WTC11 (cell line): ENCODE results near the gene PRR30.

Experiments used
- CREB1 ChIP-seq: sonication (generic); formaldehyde crosslinking; IDR thresholded peaks from 2 replicates; pipeline ENCODE4 v1.8.0; 2023; ENCODE audit warnings: mild to moderate bottlenecking, missing genetic modification reagents
- FOXP1 ChIP-seq: sonication (generic); formaldehyde crosslinking; IDR thresholded peaks from 2 replicates; pipeline ENCODE4 v1.8.0; 2022; ENCODE audit warnings: missing genetic modification reagents, mild to moderate bottlenecking, moderate library complexity, borderline replicate concordance
- IRF2 ChIP-seq: sonication (generic); formaldehyde crosslinking; IDR thresholded peaks from 2 replicates; pipeline ENCODE4 v1.8.0; 2022; ENCODE audit warnings: low read depth, missing genetic modification reagents, borderline replicate concordance
- RELA ChIP-seq: sonication (generic); formaldehyde crosslinking; IDR thresholded peaks from 2 replicates; pipeline ENCODE4 v1.8.1; 2022; ENCODE audit warnings: missing genetic modification reagents, mild to moderate bottlenecking, borderline replicate concordance
- TF ChIP-seq, protein P1 (sequence below): fragments of 200-600 bp; IDR thresholded peaks from 2 replicates; pipeline ENCODE4 v1.8.0; 2022; ENCODE audit warnings: antibody characterized with exemption
- TF ChIP-seq, protein P2 (sequence below): sonication (generic); formaldehyde crosslinking; IDR thresholded peaks from 2 replicates; pipeline ENCODE4 v1.8.1; 2023; ENCODE audit warnings: mild to moderate bottlenecking, missing genetic modification reagents, moderate library complexity
- TF ChIP-seq, protein P3 (sequence below): fragments of 250-450 bp; sonication (Bioruptor Pico); IDR thresholded peaks from 2 replicates; pipeline ENCODE4 v1.8.0; 2021; ENCODE audit warnings: mild to moderate bottlenecking
- TF ChIP-seq, protein P4 (sequence below): sonication (generic); formaldehyde crosslinking; IDR thresholded peaks from 2 replicates; pipeline ENCODE4 v1.8.1; 2023; ENCODE audit warnings: mild to moderate bottlenecking, moderate library complexity, missing genetic modification reagents
- TF ChIP-seq, protein P5 (sequence below): sonication (generic); formaldehyde crosslinking; IDR thresholded peaks from 2 replicates; pipeline ENCODE4 v1.8.0; 2022; ENCODE audit warnings: mild to moderate bottlenecking, missing genetic modification reagents
- TF ChIP-seq, protein P6 (sequence below): fragments of 250-450 bp; sonication (Bioruptor Pico); conservative IDR thresholded peaks from 2 replicates; pipeline ENCODE4 v1.9.0; 2021; ENCODE audit warnings: mild to moderate bottlenecking

DNA sequence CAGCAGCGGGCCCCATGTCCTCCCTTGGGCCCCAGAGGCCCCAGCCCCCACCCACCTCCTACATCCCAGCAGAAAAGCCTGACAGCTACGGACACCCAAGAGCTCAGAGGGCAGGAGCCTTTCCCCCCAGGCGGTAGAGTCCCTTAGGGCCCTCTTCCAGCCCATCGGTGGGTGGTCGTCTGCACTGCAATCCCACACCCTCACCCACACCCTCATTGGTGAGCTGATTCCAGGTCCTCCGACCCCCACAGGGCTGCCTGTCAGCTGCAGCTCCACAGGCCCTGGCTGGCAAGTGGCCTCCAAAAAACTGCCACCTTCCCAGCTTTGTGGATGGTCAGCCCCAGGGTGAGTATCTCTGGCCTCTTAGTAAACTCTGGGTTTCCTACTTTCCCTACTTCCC is 20.1 kb upstream of the PRR30 start:
- TF ChIP-seq, protein P1, sequence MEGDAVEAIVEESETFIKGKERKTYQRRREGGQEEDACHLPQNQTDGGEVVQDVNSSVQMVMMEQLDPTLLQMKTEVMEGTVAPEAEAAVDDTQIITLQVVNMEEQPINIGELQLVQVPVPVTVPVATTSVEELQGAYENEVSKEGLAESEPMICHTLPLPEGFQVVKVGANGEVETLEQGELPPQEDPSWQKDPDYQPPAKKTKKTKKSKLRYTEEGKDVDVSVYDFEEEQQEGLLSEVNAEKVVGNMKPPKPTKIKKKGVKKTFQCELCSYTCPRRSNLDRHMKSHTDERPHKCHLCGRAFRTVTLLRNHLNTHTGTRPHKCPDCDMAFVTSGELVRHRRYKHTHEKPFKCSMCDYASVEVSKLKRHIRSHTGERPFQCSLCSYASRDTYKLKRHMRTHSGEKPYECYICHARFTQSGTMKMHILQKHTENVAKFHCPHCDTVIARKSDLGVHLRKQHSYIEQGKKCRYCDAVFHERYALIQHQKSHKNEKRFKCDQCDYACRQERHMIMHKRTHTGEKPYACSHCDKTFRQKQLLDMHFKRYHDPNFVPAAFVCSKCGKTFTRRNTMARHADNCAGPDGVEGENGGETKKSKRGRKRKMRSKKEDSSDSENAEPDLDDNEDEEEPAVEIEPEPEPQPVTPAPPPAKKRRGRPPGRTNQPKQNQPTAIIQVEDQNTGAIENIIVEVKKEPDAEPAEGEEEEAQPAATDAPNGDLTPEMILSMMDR: no peak
- TF ChIP-seq, protein P2, sequence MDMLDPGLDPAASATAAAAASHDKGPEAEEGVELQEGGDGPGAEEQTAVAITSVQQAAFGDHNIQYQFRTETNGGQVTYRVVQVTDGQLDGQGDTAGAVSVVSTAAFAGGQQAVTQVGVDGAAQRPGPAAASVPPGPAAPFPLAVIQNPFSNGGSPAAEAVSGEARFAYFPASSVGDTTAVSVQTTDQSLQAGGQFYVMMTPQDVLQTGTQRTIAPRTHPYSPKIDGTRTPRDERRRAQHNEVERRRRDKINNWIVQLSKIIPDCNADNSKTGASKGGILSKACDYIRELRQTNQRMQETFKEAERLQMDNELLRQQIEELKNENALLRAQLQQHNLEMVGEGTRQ (CRISPR knock-in tag): no peak
- TF ChIP-seq, protein P3, sequence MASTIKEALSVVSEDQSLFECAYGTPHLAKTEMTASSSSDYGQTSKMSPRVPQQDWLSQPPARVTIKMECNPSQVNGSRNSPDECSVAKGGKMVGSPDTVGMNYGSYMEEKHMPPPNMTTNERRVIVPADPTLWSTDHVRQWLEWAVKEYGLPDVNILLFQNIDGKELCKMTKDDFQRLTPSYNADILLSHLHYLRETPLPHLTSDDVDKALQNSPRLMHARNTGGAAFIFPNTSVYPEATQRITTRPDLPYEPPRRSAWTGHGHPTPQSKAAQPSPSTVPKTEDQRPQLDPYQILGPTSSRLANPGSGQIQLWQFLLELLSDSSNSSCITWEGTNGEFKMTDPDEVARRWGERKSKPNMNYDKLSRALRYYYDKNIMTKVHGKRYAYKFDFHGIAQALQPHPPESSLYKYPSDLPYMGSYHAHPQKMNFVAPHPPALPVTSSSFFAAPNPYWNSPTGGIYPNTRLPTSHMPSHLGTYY (CRISPR knock-in tag): no peak
- no peak for TF ChIP-seq CREB1
- TF ChIP-seq, protein P4, sequence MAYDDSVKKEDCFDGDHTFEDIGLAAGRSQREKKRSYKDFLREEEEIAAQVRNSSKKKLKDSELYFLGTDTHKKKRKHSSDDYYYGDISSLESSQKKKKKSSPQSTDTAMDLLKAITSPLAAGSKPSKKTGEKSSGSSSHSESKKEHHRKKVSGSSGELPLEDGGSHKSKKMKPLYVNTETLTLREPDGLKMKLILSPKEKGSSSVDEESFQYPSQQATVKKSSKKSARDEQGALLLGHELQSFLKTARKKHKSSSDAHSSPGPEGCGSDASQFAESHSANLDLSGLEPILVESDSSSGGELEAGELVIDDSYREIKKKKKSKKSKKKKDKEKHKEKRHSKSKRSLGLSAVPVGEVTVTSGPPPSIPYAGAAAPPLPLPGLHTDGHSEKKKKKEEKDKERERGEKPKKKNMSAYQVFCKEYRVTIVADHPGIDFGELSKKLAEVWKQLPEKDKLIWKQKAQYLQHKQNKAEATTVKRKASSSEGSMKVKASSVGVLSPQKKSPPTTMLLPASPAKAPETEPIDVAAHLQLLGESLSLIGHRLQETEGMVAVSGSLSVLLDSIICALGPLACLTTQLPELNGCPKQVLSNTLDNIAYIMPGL: no peak
- no peak for TF ChIP-seq IRF2 (CRISPR knock-in tag)
- TF ChIP-seq FOXP1 (CRISPR knock-in tag): no peak
- TF ChIP-seq, protein P5, sequence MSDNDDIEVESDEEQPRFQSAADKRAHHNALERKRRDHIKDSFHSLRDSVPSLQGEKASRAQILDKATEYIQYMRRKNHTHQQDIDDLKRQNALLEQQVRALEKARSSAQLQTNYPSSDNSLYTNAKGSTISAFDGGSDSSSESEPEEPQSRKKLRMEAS: no peak
- TF ChIP-seq, protein P6, sequence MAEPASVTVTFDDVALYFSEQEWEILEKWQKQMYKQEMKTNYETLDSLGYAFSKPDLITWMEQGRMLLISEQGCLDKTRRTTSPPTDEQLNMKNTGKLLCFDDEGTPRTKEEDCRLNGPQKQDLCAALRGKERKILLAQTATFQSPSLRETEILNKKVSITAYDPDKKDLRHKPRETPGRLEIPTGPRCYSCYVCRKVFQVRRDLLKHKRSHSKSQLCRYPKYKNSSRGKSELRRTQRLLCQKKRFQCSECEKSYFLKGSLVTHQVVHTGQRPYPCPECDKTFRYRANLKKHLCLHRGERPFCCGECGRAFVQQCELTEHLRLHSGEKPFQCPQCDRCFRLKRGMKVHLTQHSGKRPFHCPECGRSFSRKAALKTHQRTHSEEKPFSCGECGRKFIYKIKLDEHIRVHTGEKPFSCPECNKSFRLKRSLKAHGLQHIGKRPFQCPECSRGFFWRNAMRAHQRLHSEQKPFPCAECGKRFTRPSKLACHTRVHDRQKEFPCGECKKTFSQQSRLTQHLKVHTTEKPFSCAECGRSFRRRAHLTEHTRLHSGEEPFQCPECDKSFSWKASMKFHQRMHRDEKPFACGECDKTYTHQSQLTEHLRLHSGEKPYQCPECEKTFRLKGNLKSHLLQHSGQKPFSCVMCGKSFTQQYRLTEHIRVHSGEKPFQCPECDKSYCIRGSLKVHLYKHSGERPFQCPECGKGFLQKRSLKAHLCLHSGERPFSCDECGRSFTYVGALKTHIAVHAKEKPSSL (CRISPR knock-in tag): no peak
- no peak for TF ChIP-seq RELA (CRISPR knock-in tag)
